GM23248 (cell line): ENCODE results near the gene ZHX3. TPM values are rescaled to one million over a fixed set of nuclear protein-coding genes. Genes with fewer than 3 reads are reported as not detected.

Experiments used
- DNase-seq: peaks from one replicate; pipeline ENCODE4 v3.0.0-alpha.2; 2015
- H2AFZ ChIP-seq: fragments of 200-600 bp; sonication (generic); 2 replicates; pipeline ENCODE4 v1.6.1; 2016; ENCODE audit warnings: antibody characterized with exemption
- H3F3A ChIP-seq: fragments of 200-600 bp; sonication (generic); 2 replicates; pipeline ENCODE4 v1.6.1; 2016; ENCODE audit warnings: mild to moderate bottlenecking, antibody characterized with exemption, mixed run types; ENCODE audit not compliant: insufficient read depth
- H3K27ac ChIP-seq: fragments of 200-600 bp; sonication (generic); 2 replicates; pipeline ENCODE4 v1.5.1; 2016; ENCODE audit warnings: mild to moderate bottlenecking
- H3K27me3 ChIP-seq: fragments of 200-600 bp; sonication (generic); replicated peaks from 2 replicates; pipeline ENCODE4 v1.6.1; 2016; ENCODE audit warnings: mild to moderate bottlenecking; ENCODE audit not compliant: insufficient read depth
- H3K36me3 ChIP-seq: fragments of 200-600 bp; sonication (generic); 2 replicates; pipeline ENCODE4 v1.6.1; 2016; ENCODE audit warnings: low read depth, mild to moderate bottlenecking
- H3K4me1 ChIP-seq: fragments of 200-600 bp; sonication (generic); 2 replicates; pipeline ENCODE4 v1.6.1; 2016; ENCODE audit warnings: mild to moderate bottlenecking; ENCODE audit not compliant: insufficient read depth
- H3K4me2 ChIP-seq: fragments of 200-600 bp; sonication (generic); one replicate; pipeline ENCODE4 v1.6.1; 2016; ENCODE audit warnings: mild to moderate bottlenecking; ENCODE audit not compliant: unreplicated experiment
- H3K4me3 ChIP-seq: fragments of 200-600 bp; sonication (generic); 2 replicates; pipeline ENCODE4 v1.5.1; 2016; ENCODE audit warnings: mild to moderate bottlenecking
- H3K79me2 ChIP-seq: fragments of 200-600 bp; sonication (generic); 2 replicates; pipeline ENCODE4 v1.6.1; 2016; ENCODE audit warnings: mild to moderate bottlenecking; ENCODE audit not compliant: insufficient read depth
- H3K9ac ChIP-seq: fragments of 200-600 bp; sonication (generic); 2 replicates; pipeline ENCODE4 v1.6.1; 2016; ENCODE audit warnings: mild to moderate bottlenecking
- H3K9me2 ChIP-seq: fragments of 200-600 bp; sonication (generic); 2 replicates; pipeline ENCODE4 v1.6.1; 2016; ENCODE audit warnings: mixed run types, mild to moderate bottlenecking, moderate library complexity; ENCODE audit not compliant: insufficient read depth
- H3K9me3 ChIP-seq: fragments of 200-600 bp; sonication (generic); one replicate; pipeline ENCODE4 v1.6.1; 2017; ENCODE audit warnings: low read depth
- H4K20me1 ChIP-seq: fragments of 200-600 bp; sonication (generic); 2 replicates; pipeline ENCODE4 v1.6.0; 2016; ENCODE audit not compliant: insufficient read depth
- EZH2 ChIP-seq: fragments of 200-600 bp; sonication (generic); IDR thresholded peaks from 2 replicates; pipeline ENCODE4 v1.6.1; 2018; ENCODE audit warnings: antibody characterized with exemption, mild to moderate bottlenecking; ENCODE audit not compliant: insufficient read depth, poor library complexity, severe bottlenecking
- EZH2phosphoT487 ChIP-seq: fragments of 200-600 bp; sonication (generic); IDR thresholded peaks from 2 replicates; pipeline ENCODE4 v1.6.1; 2018; ENCODE audit warnings: antibody characterized with exemption, moderate library complexity, mild to moderate bottlenecking, low read depth; ENCODE audit not compliant: insufficient read depth
- WGBS, 2 experiments: methylation state at CpG; one replicate each; pipeline ENCODE4 v1.1.6; 2015 to 2017; ENCODE audit warnings: low lambda C conversion rate in 2 of 2, low coverage in 1 of 2; ENCODE audit errors: missing lambda C conversion rate in 2 of 2; 5-methylcytosine and 5-hydroxymethylcytosine counted together
- in situ Hi-C: fragments of 300-500 bp; cut with MboI; formaldehyde crosslinking; loops from 2 replicates; pipeline ENCODE4 v1.15.0; 2020
- polyA plus RNA-seq: library from polyadenylated mRNA; unstranded; fragments of >200 nt; fragmentation: Nextera tagmentation; extraction: Ambion mirVana; gene quantifications from 2 replicates; pipeline ENCODE4 v1.2.1, GENCODE V29; 2016
- total RNA-seq: library from RNA; depleted of rRNA; stranded (reverse); fragments of >200 nt; shearing (Covaris generic); gene quantifications from 2 replicates; pipeline ENCODE4 v1.2.3, GENCODE V29; 2014

ZHX3 gene
- total and polyA plus RNA-seq, 2 experiments from 2014 or later: 9.8 to 38.5 TPM

- no peak overlapping the region for H2AFZ ChIP-seq
- 93 to 95% methylated on average over 15 of the region's 15 CpGs for WGBS, 2 experiments
Observed at GRCh38 chr20:41334443-41335421, 17.2 kb upstream of the ZHX3 start.

GRCh38 chr20:41334036-41334435 lies 16.5 kb upstream of the ZHX3 start:
- WGBS, 2 experiments: 83 to 96% methylated on average over 2 of the region's 2 CpGs

More at GRCh38 chr20:41334443-41335421, 17.2 kb upstream of the ZHX3 start:
- Histone ChIP-seq H3K9me3 (no peaks in the 10 kb centered on the region), H3K4me2 (no peak overlapping the region), H3K27me3 (no peaks in the 10 kb centered on the region), H3K79me2 (no peaks in the 10 kb centered on the region), H3K4me3 (no peak overlapping the region), H3K9ac (no peak overlapping the region), H3K27ac (no peak overlapping the region), H4K20me1 (no peaks in the 10 kb centered on the region), H3F3A (peaks cover 8% of the 10 kb centered on the region), H3K36me3 (no peaks in the 10 kb centered on the region), H3K9me2 (no peaks in the 10 kb centered on the region), H3K4me1 (peaks cover 8% of the 10 kb centered on the region; the same call in 1 of the 2 replicates)
- TF ChIP-seq EZH2: no peak
- TF ChIP-seq EZH2phosphoT487: no peak
- DNase-seq: no peak
- in situ Hi-C loops: loop anchor here (25.0 kb wide), 1 partner anchor 347 kb away; no protein-coding TSS in a partner anchor

GRCh38 chr20:41331731-41332130 lies 14.2 kb upstream of the ZHX3 start:
- WGBS, 2 experiments: 97% methylated on average over 4 of the region's 4 CpGs
- no peaks in the 10 kb centered on the region for H3K79me2 ChIP-seq
- H4K20me1 ChIP-seq: no peaks in the 10 kb centered on the region
- H3K36me3 ChIP-seq: no peaks in the 10 kb centered on the region
- H3K27me3 ChIP-seq: no peaks in the 10 kb centered on the region
- TF ChIP-seq EZH2phosphoT487 (no peak), EZH2 (no peak)
- H2AFZ ChIP-seq: no peak overlapping the region
- H3K27ac ChIP-seq: no peak overlapping the region
- no peak overlapping the region for H3K4me2 ChIP-seq
- H3F3A ChIP-seq: peaks cover 23% of the 10 kb centered on the region
- in situ Hi-C loops: loop anchor here (25.0 kb wide), 1 partner anchor 344 kb away; no protein-coding TSS in a partner anchor
- H3K9me2 ChIP-seq: no peaks in the 10 kb centered on the region
- no peak overlapping the region for H3K4me3 ChIP-seq
- DNase-seq: no peak
- no peaks in the 10 kb centered on the region for H3K9me3 ChIP-seq
- H3K4me1 ChIP-seq: peaks cover 18% of the 10 kb centered on the region
- H3K9ac ChIP-seq: no peak overlapping the region

More at GRCh38 chr20:41334036-41334435, 16.5 kb upstream of the ZHX3 start:
- H3K9ac ChIP-seq: no peak overlapping the region
- H3K9me3 ChIP-seq: no peaks in the 10 kb centered on the region
- no peak for TF ChIP-seq EZH2phosphoT487
- TF ChIP-seq EZH2: no peak
- in situ Hi-C loops: loop anchor here (25.0 kb wide), 1 partner anchor 347 kb away; no protein-coding TSS in a partner anchor
- H3K4me3 ChIP-seq: no peak overlapping the region
- no peaks in the 10 kb centered on the region for H4K20me1 ChIP-seq
- H3K27ac ChIP-seq: no peak overlapping the region
- no peaks in the 10 kb centered on the region for H3K36me3 ChIP-seq
- H3K79me2 ChIP-seq: no peaks in the 10 kb centered on the region
- H3K4me1 ChIP-seq: peaks cover 11% of the 10 kb centered on the region
- no peak overlapping the region for H2AFZ ChIP-seq
- no peak for DNase-seq
- no peak overlapping the region for H3K4me2 ChIP-seq
- peaks cover 12% of the 10 kb centered on the region for H3F3A ChIP-seq
- H3K27me3 ChIP-seq: no peaks in the 10 kb centered on the region
- no peaks in the 10 kb centered on the region for H3K9me2 ChIP-seq

- no peak overlapping the region for H3K4me2 ChIP-seq
- no peak overlapping the region for H3K27ac ChIP-seq
- H2AFZ ChIP-seq: no peak overlapping the region
- no peaks in the 10 kb centered on the region for H4K20me1 ChIP-seq
- WGBS, 2 experiments: 100% methylated on average over 1 of the region's 1 CpG
- H3K4me3 ChIP-seq: no peak overlapping the region
- H3K9ac ChIP-seq: no peak overlapping the region
- no peaks in the 10 kb centered on the region for H3K36me3 ChIP-seq
- no peaks in the 10 kb centered on the region for H3K9me2 ChIP-seq
- H3K9me3 ChIP-seq: no peaks in the 10 kb centered on the region
- H3K79me2 ChIP-seq: no peaks in the 10 kb centered on the region
- H3F3A ChIP-seq: peaks cover 23% of the 10 kb centered on the region
- H3K27me3 ChIP-seq: no peaks in the 10 kb centered on the region
- DNase-seq: no peak
- in situ Hi-C loops: loop anchor here (25.0 kb wide), 1 partner anchor 344 kb away; no protein-coding TSS in a partner anchor
- no peak for TF ChIP-seq EZH2
- TF ChIP-seq EZH2phosphoT487: no peak
- peaks cover 18% of the 10 kb centered on the region for H3K4me1 ChIP-seq
Observed at GRCh38 chr20:41330941-41331340, 13.4 kb upstream of the ZHX3 start.
